NCI-H446 (cell line): Measurements from ENCODE around the gene MTERF2.
"Not testable (repeated sequence)": the region's sequence is repeated elsewhere in the genome, so short reads cannot be mapped to it uniquely, and the experiment has no call there.

Experiments
- DNase-seq, 2 experiments: peaks; one replicate each; lab custom pipeline; 2025; lab: John Stamatoyannopoulos, UW

Gene MTERF2, protein sequence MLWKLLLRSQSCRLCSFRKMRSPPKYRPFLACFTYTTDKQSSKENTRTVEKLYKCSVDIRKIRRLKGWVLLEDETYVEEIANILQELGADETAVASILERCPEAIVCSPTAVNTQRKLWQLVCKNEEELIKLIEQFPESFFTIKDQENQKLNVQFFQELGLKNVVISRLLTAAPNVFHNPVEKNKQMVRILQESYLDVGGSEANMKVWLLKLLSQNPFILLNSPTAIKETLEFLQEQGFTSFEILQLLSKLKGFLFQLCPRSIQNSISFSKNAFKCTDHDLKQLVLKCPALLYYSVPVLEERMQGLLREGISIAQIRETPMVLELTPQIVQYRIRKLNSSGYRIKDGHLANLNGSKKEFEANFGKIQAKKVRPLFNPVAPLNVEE

GRCh38 chr12:106986625-106987389 lies at the start of gene MTERF2:
TSS of gene MTERF2 (minus strand) at chr12:106987146. CDS start at chr12:106978714, 8,432 bp downstream.
- DNase-seq, result peak; percentile 93 to 96

GRCh38 chr12:107035733-107036132 lies 48.8 kb upstream of the MTERF2 start:
- DNase-seq, result no peak

DNA sequence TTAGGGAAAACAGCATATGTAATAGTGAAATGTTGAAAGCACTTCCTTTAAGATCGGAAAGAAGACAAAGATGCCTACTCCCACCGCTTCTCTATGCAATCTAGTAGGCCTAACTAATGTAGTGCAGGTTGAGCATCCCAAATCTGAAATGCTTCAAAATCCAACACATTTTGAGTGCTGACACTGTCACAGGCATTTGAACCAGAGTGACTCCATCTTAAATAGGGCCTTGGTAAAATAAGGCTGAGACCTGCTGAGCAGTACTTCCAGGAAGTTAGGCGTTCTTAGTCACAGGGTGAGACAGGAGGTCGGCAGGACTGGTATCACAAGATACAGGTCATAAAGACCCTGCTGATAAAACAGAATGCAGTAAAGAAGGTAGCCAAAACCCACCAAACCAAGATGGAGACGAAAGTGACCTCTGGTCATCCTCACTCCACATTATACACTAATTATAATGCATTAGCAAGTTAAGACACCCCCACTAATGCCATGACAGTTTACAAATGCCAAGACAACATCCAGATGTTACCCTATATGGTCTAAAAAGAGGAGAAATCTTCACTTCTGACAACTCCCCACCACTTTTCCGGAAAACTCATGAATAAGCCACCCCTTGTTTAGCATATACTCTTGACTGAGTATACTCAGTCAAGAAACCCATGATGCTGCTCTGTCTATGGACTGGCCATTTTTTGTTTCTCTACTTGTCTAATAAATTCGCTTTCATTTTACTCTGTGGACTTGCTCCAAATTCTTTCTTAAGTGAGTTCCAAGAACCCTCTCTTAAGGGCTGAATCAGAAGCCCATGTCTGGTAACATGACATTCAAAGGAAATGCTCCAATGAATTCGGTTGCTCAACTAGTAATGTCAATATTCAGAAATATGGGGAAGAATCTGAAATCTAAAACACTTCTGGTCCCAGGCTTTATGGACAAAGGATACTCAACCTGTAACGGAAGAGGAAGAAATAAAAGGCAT lies 47.1 kb upstream of the MTERF2 start:
- no peak for DNase-seq

DNA sequence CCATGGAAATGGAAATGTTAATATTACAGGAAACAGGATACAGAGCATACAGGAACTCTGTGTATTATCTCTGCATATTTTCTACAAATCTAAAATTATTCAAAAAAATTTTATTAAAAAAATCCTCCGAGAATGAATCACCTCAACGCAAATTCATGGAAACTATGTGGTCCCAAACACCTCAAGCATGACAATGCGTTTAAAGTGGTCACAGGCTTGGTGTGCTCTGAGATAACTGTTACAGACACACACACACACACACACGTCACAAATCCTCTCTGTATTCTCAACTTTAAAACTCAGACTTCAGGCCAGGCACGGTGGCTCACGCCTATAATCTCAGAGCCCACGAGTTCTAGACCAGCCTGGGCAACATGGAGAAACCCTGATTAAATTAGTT lies 45.3 kb upstream of the MTERF2 start:
- no peak for DNase-seq

DNA sequence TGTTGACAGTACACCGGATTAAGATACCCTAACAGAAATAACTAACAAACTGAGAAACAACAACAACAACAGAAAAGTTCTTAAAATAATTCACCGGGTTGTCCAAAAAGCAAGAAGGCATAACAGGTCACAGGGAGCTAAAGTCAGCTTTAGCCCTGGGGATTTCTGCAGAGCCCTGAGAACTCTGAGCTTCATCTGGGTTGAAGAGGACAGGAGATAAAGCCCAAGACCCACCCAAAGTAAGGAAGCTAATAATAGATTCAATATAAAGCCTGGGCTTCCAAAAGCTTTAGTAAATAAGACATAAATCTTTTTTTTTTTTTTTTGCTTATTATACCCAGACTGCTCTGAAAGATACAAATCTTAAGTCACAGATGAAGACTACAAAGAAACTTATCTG lies 44.1 kb upstream of the MTERF2 start:
- DNase-seq, result no peak

DNA sequence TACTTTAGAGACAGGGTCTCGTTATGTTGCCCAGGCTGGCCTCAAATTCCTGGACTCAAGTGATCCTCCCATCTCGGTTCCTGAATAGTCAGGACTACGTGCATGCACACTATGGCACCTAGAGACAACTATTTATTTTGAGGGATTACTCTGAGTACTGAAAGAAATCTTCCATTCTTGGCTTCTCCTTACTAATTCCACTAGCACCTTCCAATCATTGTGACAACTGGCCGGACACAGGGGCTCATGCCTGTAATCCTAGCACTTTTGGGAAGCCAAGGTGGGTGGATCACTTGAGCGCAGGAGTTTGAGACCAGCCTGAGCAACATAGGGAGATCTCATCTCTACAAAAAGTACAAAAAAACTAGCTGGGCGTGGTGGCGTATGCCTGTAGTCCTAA lies 42.1 kb upstream of the MTERF2 start:
- DNase-seq, result no peak

DNA sequence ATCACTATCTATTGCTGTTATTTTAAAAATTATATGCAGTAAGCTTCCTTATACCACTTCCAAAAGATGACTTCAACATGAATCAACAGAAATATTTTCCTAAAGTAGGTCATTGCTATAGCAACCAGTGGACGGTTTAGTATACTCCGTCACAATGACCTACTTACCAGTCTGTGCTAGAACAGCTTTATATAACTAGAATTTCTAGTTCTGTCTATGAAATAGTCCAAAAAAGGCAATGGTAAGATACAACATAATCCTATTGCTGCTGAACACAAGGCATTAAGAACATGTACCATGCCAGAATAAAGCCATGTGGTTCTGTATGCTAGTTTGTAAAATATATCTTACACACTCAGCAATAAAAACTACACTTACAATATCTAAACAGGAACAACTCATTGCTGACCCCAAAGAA lies 40.7 kb upstream of the MTERF2 start:
- DNase-seq, result no peak

DNA sequence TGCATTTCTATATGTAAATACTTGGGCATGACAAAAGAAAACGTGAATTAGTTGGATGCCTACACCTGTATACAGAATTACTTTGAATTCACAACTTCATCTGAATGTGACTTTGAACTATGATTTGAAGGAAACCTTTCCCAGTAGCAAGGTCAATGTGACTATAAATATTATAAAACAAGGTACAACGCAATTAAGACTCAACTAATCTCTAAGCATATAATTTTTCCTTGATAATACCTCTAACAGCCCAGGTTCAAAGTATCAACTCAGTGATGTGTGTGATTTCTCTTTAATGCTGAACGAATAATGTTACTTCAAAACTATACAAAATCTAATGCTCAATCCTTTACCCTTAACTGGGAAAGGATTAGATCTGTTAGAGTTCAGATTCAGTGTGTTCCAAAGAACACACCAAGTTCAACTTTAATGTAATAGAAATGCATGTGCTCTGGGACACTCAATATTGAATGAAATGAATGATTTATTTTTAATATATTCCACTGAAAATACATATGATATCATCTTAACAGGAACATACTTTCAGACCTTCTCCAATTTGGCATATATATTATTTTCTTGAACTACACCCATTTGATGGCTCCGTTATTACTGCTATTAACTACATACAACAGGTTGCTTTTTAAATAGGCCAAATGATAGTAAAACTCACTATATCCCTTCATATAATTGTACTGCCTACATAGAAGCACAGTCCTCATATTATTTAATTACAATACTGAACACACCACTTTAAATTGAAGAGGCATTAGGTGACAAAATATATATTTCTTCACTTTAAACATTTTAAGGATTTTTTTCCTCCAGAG lies 40.1 kb upstream of the MTERF2 start:
- DNase-seq, result no peak

GRCh38 chr12:107026356-107026755 lies 39.4 kb upstream of the MTERF2 start:
- DNase-seq, result not testable (repeated sequence)

GRCh38 chr12:107025671-107026070 lies 38.7 kb upstream of the MTERF2 start:
- DNase-seq, result no peak

GRCh38 chr12:107019546-107019945 lies 32.6 kb upstream of the MTERF2 start:
- no peak for DNase-seq

- DNase-seq, result no peak
Observed at GRCh38 chr12:107017042-107017441, 30.1 kb upstream of the MTERF2 start.

- no peak for DNase-seq
Observed at GRCh38 chr12:107014055-107014454, 27.1 kb upstream of the MTERF2 start.

DNA sequence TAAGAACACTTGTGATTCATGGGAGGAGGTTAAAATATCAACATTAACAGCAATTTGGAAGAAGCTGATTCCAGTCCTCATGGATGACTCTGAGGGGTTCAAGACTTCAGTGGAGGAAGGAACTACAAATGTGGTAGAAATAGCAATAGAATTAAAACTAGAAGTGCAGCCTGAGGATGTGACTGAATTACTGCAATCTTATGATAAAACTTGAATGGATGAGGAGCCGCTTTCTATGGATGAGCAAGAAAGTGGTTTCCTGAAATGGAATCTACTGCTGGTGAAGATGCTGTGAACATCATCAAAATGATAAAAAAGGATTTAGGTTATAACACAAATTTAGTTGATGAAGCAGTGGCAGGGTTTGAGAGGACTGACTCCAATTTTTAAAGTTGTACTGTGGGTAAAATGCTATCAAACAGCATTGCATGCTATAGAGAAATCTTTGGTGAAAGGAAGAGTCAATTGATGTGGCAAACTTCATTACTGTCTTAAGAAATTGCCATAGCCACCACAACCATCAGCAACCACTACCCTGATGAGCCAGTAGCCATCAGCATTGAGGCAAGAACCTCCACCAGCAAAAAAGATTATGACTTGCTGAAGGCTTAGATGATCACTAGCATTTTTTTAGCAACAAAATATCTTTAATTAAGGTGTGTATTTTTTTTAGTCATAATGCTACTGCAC lies 25.9 kb upstream of the MTERF2 start:
- DNase-seq, result no peak

- DNase-seq, result no peak
Observed at GRCh38 chr12:107011519-107011918, 24.6 kb upstream of the MTERF2 start.

DNA sequence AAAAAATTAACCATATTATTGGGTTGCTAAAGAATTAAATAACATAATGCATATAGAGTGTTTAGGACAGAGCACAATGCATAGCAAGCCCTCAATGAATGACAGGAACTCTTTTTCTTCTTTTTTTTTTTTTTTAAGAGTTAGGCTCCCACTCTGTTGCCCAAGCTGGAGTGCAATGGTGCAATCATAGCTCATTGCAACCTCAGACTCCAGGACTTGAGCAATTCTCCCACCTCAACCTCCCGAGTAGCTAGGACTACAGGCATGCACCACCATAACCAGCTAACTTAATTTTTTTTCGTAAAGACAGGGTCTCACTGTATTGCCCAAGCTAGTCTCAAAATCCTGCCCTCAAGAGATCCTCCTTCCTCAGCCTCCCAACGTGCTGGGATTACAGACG lies 20.5 kb upstream of the MTERF2 start:
- no peak for DNase-seq

DNA sequence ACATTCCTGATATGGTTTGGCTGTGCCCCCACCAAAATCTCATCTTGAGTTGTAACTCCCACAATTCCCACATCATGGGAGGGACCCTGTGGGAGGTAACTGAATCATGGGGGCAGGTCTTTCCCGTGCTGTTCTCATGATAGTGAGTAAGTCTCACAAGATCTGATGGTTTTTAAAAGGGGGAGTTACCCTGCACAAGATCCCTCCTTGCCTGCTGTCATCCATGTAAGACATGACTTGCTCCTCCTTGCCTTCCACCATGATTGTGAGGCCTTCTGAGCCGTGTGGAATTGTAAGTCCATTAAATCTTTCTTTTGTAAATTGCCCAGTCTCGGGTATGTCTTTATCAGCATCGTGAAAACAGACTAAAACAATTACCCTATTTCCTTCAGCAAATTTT lies 15.7 kb upstream of the MTERF2 start:
- DNase-seq, result not testable (repeated sequence)

DNA sequence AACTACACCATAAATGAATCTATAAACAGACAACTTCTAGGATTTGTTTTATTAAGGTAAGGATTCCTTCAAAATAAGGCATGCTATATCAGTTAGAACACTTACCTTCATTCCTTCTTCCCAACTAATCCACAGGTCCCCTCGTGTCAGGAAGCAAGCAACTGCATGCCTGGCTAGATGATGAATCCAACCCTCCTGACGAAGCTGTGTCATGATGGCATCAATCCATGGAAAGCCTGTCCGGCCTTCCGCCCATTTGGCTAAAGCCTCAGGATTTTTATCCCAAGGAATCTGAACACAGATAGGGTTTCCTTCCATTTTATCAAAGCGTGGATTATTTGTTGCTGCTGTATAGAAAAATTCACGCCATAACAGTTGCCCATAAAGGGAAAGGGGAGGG lies 12.5 kb upstream of the MTERF2 start:
- DNase-seq, result no peak

DNA sequence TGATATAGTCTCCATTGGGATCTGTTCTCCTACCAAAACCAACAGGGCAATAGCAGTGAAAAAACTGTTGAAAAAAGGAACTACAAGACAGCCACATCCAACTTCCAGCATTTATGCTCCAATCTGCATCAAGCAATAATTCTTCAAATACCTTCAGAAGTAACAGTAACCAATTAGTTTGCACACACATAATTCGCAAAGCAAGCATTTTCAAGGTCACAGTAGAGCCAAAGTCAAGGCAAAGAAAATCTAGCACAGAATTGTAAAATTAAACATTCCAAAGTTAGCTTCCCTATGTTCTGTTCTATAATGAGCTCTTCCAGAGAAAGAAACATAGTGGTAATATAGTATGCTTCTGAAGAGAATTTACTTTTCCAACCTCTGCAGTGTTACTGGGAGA lies 11.0 kb upstream of the MTERF2 start:
- no peak for DNase-seq

DNA sequence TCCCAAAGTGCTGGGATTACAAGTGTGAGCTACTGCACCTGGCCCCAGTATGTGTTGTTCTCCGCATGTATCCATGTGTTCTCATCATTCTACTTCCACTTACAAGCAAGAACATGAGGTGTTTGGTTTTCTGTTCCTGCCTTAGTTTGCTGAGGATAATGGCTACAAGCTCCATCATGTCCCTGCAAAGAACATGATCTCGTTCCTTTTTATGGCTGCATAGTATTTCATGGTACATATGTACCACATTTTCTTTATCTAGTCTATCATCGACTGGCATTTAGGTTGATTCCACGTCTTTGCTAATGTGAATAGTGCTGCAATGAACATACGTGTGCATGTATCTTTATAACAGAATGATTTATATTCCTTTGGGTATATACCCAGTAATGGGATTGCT lies 9.2 kb upstream of the MTERF2 start:
- not testable (repeated sequence) for DNase-seq
